ENCODE results near the gene SEC31B. TPM values are rescaled to one million over a fixed set of nuclear protein-coding genes. Genes with fewer than 3 reads are reported as not detected.

SEC31B gene
- polyA plus RNA-seq (ENCODE audit: insufficient read length in 4 of 4), result 10 to 100 TPM; 13.3 to 29.2 (median 19.0) TPM

DNA sequence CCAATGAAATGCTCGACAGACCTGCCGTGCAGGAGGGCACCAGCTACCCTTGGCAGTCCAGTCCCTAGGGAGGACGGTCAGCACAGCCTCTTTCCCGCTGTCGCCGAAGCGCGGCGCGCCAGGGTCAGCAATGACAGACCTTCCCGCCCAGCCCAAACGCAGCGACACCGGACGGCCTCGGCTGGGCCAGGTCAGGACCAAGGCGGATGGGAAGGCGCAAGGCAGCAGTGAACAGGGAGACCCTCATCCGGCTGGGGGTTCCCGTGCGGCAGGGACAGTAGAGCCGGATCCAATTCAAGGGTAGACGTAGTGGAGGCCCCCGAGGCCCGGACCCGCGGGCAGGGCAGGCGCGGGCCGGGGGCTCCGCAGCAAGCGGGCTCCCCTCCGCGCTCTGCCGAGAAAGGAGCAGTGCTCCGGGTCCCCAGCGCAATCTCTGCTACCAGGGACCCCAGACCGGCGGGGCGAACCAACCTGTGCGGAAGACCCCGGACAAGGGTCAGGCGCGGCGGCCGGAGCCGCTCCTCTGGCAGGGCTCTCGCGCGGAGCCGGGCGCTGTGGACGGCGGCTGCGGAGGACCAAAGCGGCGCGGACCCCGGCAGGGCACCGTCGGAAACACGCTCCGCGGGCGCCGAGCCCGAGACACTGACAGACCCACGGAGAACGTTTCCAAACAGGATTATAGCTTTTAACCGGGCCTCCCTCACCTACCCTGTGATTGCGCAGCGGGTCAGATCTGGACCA lies at the start of gene SEC31B:
SEC31B (minus strand) TSS at position 551 of the 741 bp plus-strand sequence. CDS start 2,909 bp downstream, outside the sequence.
- no peak for DNase-seq (ENCODE audit: low read depth in 4 of 4, low spot score in 3 of 4)

DNA sequence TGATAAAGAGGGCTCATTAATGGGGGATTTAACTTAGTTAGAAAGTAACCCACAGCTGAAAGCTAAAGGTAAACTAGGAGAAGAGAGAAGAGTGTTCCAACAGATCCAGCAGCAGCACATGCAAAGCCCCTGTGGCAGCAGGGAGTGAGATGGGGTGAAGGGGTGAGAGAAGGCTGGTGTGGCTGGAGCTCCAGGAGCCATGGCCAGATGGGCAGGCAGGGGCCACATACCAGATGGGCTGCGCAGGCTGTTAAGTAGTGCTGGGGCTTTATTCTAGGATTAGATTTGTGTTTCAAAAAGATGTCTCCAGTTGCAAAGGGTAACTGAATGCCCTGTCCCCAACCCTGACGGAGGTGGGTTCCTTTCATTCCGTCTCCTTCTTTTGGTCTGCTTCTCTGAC lies 49.3 kb upstream of the SEC31B start:
- no peak for DNase-seq (ENCODE audit: low read depth in 4 of 4, low spot score in 3 of 4)

- DNase-seq (ENCODE audit: low read depth in 4 of 4, low spot score in 3 of 4), result no peak
Observed at GRCh38 chr10:100567826-100568225, 48.2 kb upstream of the SEC31B start.

- no peak for DNase-seq (ENCODE audit: low read depth in 4 of 4, low spot score in 3 of 4)
Observed at GRCh38 chr10:100567249-100567648, 47.6 kb upstream of the SEC31B start.

DNA sequence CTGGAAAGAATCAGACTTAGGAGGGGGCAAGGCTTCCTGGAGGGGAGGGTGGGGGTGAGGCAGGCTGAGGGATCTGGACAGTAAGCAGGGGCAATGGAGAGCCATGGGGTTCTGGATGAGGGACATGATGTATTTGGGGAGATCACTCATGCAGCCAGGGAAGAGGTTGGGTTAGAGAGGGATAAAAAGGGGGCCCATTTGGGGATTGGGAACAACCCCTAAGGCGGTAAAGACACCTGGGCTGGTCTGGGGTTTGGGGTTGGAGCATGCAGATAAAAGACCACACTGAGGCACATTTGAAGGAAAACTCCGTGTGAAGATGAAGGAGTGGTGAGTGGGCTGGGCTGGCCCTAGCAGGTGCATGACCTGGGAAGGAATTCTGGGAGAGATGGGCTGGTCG lies 46.9 kb upstream of the SEC31B start:
- DNase-seq (ENCODE audit: low read depth in 4 of 4, low spot score in 3 of 4), result no peak

DNA sequence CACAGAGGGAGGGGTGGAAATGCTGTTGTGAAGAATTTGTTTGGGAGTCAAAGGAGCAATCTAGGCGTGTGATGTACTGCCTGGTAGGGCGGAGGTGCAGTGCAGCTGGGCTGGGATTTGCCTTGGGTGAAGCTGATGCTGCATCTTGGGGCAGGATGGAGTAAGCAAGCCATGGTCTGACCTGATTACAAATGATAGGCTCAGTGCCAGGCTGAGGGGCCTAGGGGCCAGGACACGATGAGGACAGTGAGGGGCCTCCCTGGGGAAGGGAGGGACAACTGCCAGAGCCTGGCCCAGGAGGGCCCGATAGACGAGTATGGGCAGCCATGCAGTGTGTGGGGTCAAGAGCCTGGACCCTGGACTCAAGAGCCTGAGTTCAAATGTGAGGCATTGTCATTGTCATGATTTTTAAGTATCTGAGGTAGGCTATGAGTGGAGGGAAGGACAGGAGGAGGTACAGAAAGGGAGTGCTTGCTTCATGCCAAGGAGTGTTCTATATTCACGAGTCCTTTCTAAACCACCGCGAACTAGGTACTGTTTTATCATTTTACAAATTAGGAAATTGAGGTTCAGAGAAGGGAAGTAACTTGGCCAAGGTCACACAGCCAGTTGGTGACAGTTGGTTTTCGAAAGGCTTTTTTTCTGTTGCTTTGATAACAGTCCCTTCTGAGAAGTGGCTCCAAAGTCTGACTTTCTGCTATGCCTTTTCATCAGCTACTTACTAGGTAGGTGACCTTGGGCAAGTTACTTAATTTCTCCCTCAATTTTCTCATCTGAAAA lies 45.7 kb upstream of the SEC31B start:
- no peak for DNase-seq (ENCODE audit: low read depth in 4 of 4, low spot score in 3 of 4)

- peak; percentile 65 to 70 (median 67) for DNase-seq (ENCODE audit: low read depth in 4 of 4, low spot score in 3 of 4)
Observed at GRCh38 chr10:100562008-100562672, 42.5 kb upstream of the SEC31B start.

- no peak for DNase-seq (ENCODE audit: low read depth in 4 of 4, low spot score in 3 of 4)
Observed at GRCh38 chr10:100561005-100561404, 41.3 kb upstream of the SEC31B start.

DNA sequence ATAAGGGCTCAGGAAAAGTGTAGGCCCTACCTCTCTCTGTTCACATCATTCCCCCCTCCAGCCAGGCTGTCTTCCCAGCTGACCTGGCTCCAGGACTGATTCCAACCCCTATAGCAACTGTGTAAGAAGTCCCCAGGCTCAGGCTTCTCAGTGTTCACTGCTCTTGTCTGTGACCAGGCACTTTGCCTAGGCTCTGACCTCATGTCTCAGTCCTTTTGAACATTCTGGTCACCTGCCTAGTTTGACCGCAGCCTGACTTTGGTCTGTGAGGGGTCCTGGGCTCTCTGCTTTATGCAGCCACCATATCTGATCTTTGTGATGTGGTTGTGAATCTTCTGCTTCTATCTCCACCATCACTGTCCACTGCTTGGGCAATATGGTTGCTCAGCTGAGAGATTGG lies 40.6 kb upstream of the SEC31B start:
- DNase-seq (ENCODE audit: low read depth in 4 of 4, low spot score in 3 of 4), result no peak

- no peak for DNase-seq (ENCODE audit: low read depth in 4 of 4, low spot score in 3 of 4)
Observed at GRCh38 chr10:100554902-100555301, 35.2 kb upstream of the SEC31B start.

DNA sequence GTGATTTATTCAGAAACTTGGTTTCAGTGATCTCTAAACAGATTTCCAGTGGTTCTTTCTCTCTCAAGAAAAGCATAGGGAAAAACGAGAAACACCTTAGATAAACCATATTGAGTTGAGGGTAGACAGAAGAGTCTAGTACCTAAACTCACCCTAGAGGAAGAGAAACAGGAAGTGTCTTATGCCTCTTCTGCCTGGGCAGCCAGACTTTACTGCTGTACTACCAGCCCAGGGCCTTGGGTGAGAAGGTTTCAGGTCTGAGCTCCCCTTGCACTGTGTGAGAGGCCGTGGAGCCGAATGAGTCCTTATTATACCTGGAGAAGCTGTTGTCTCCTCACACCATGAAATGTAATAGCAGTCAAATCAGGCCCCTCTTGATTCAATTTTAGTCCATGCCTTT lies 34.3 kb upstream of the SEC31B start:
- no peak for DNase-seq (ENCODE audit: low read depth in 4 of 4, low spot score in 3 of 4)

GRCh38 chr10:100551738-100552137 lies 32.1 kb upstream of the SEC31B start:
- DNase-seq (ENCODE audit: low read depth in 4 of 4, low spot score in 3 of 4), result no peak

DNA sequence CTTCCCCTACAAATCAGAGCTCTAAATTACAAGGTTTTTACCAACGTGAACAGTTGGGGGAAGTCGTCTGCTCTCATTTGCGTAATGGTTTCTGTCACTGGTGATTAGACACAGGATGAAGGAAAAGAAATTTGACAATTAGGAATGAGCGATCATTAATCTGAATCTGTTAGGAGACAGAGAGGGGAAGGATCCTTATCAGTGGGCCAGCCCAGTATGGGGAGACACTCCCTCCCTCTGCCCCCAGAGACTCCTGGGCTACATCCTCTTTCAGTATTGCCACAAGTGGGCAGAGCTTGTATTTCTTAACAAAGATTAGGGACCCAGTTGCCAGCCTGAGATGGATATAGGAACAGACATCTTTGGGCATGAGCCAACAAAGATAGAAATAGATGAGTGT lies 31.5 kb upstream of the SEC31B start:
- DNase-seq (ENCODE audit: low read depth in 4 of 4, low spot score in 3 of 4), result no peak

DNA sequence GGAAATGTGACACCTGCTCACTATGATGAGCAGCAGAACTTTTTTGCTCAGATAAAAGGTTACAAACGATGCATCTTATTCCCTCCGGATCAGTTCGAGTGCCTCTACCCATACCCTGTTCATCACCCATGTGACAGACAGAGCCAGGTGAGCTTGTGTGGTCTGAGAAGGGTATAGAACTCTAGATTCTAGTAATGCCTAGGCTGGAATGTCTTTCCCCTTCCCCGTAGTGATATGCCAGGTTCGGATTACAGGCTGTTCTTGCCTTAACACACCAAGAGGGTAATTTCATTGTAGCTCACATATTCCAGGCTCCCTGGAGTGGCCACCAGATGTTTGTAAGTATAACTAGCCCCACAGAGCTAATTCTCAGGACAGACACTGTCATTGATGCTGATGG lies 25.3 kb upstream of the SEC31B start:
- no peak for DNase-seq (ENCODE audit: low read depth in 4 of 4, low spot score in 3 of 4)

GRCh38 chr10:100537475-100537874 lies 17.8 kb upstream of the SEC31B start:
- no peak for DNase-seq (ENCODE audit: low read depth in 4 of 4, low spot score in 3 of 4)

- peak; percentile 84 to 92 (median 90) for DNase-seq (ENCODE audit: low read depth in 4 of 4, low spot score in 3 of 4)
Observed at GRCh38 chr10:100535715-100536353, 16.2 kb upstream of the SEC31B start, which contains the start of gene HIF1AN. TSS of gene HIF1AN (plus strand) at chr10:100535943. CDS start at chr10:100535959, 16 bp downstream.

GRCh38 chr10:100535338-100535714 lies 15.7 kb upstream of the SEC31B start:
- no peak for DNase-seq (ENCODE audit: low read depth in 4 of 4, low spot score in 3 of 4)

GRCh38 chr10:100534726-100535125 lies 15.1 kb upstream of the SEC31B start:
- no peak for DNase-seq (ENCODE audit: low read depth in 4 of 4, low spot score in 3 of 4)

GRCh38 chr10:100531761-100532160 lies 12.1 kb upstream of the SEC31B start:
- DNase-seq (ENCODE audit: low read depth in 4 of 4, low spot score in 3 of 4), result no peak

DNA sequence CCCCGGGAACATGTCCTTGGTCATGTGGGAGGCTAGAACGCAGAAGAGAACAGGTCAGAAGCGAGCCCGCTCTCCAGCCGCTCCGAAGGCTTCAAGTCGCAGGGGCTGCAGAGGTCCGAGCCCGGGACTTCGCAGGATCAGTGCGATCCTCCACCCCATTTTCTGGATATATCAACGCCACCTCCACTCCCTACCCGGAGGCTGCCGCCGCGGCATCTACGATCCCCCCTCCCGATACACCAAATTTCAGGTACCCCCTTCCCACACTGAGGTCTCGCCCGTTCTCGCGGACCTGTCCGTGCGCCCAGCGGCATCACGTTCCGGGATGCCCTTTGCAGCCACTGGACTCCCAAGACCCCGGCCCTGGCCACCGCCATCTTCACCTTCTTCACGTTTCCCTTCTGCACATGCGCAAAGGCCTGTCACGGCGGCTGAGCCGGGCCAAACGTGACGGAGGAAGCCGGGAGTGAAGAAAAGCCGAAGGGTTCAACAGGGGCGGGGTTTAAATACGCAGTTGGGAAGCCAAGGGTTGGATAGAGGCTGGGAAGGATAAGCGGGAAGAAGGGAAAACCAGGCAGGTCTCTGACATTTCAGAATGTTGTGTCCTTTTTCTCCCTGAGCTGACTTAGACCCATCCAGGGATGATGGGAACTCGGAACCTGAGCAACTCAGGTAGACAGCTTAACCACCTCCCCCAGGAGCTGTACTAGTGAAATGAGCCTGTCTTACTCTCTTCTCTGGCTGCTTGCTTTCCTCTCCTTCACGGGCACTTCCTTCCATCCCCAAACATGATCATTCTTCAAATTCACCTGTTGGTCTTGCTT lies 10.0 kb upstream of the SEC31B start, which contains the start of gene NDUFB8:
NDUFB8 (minus strand) TSS at position 397 of the 824 bp plus-strand sequence; CDS start at position 377, 20 bp downstream.
- peak; percentile 81 to 85 (median 83) for DNase-seq (ENCODE audit: low read depth in 4 of 4, low spot score in 3 of 4)

All from left renal pelvis (tissue), 4 donors.